Fibroblast of villous mesenchyme (primary cell): ENCODE data around the gene AVPR2. TPM values are rescaled to one million over a fixed set of nuclear protein-coding genes. Genes with fewer than 3 reads are reported as not detected.
A peak's percentile ranks its signal among the peaks of the same experiment; 100 is the strongest.

Source experiments
- DNase-seq: peaks from one replicate; pipeline ENCODE4 v3.0.0-alpha.2; 2010; ENCODE audit warnings: low read depth
- H3K4me3 ChIP-seq: 2 replicates; pipeline ENCODE4 v1.5.1; 2011; ENCODE audit warnings: low read depth, mild to moderate bottlenecking, low read length
- CTCF ChIP-seq: IDR thresholded peaks from 2 replicates; pipeline ENCODE4 v1.5.1; 2012; ENCODE audit warnings: low read depth, mild to moderate bottlenecking, low read length; ENCODE audit not compliant: insufficient read depth
- total RNA-seq: library from RNA; depleted of rRNA; stranded (reverse); fragments of >200 nt; gene quantifications from 2 replicates; pipeline ENCODE4 v1.2.3, GENCODE V29; 2012

AVPR2 gene
- total RNA-seq, 1 donor = not detected

GRCh38 chrX:153900831-153901752 is 3.4 kb upstream of the AVPR2 start:
- DNase-seq = peak; percentile 84
- no peak for TF ChIP-seq CTCF
- no peak overlapping the region for H3K4me3 ChIP-seq

- DNase-seq = no peak
- no peak overlapping the region for H3K4me3 ChIP-seq
- TF ChIP-seq CTCF = no peak
Measured at GRCh38 chrX:153901753-153902140, 2.7 kb upstream of the AVPR2 start.

GRCh38 chrX:153902385-153902784 is 2.1 kb upstream of the AVPR2 start:
- DNase-seq = no peak
- no peak for TF ChIP-seq CTCF
- H3K4me3 ChIP-seq = no peak overlapping the region

GRCh38 chrX:153903238-153903980 is 1.1 kb upstream of the AVPR2 start:
- TF ChIP-seq CTCF = no peak
- no peak overlapping the region for H3K4me3 ChIP-seq
- DNase-seq = no peak

- TF ChIP-seq CTCF = no peak
- no peak for DNase-seq
- H3K4me3 ChIP-seq = no peak overlapping the region
Measured at GRCh38 chrX:153905481-153906095, 1.1 kb downstream of the AVPR2 start.

- no peak for TF ChIP-seq CTCF
- DNase-seq = no peak
Measured at GRCh38 chrX:153906126-153906917, 1.8 kb downstream of the AVPR2 start.

More at GRCh38 chrX:153906126-153906917, 1.8 kb downstream of the AVPR2 start:
- H3K4me3 ChIP-seq = no peak overlapping the region
